Suprapubic skin (tissue), 4 donors: ENCODE data around the gene CDH22. TPM values are rescaled to one million over a fixed set of nuclear protein-coding genes. Genes with fewer than 3 reads are reported as not detected.

Source experiments
- DNase-seq, 2 donors: peaks; one replicate each; pipeline ENCODE4 v3.0.0-alpha.2; 2019; ENCODE audit warnings: low spot score in 2 of 2
- H3K27ac ChIP-seq: fragments of 200-600 bp; sonication (generic); one replicate; pipeline ENCODE4 v1.5.1; 2019
- H3K27me3 ChIP-seq: fragments of 200-600 bp; sonication (generic); one replicate; pipeline ENCODE4 v1.5.1; 2019
- H3K36me3 ChIP-seq: fragments of 200-600 bp; sonication (generic); one replicate; pipeline ENCODE4 v1.5.1; 2019
- H3K4me1 ChIP-seq: fragments of 200-600 bp; sonication (generic); one replicate; pipeline ENCODE4 v1.5.1; 2019
- H3K4me3 ChIP-seq: fragments of 200-600 bp; sonication (generic); one replicate; pipeline ENCODE4 v1.5.1; 2019; ENCODE audit warnings: mild to moderate bottlenecking
- H3K9me3 ChIP-seq: fragments of 200-600 bp; sonication (generic); one replicate; pipeline ENCODE4 v1.5.1; 2019
- CTCF ChIP-seq, 2 donors: fragments of 200-600 bp in 1 of 2; fragments of 450-650 bp in 1 of 2; sonication (generic) in 1 of 2; IDR thresholded peaks; one replicate each; pipeline ENCODE4 v1.5.1; 2016 to 2019; ENCODE audit warnings: antibody characterized with exemption in 2 of 2, mild to moderate bottlenecking in 1 of 2, moderate library complexity in 1 of 2
- EP300 ChIP-seq: sonication (generic); formaldehyde crosslinking; IDR thresholded peaks from one replicate; pipeline ENCODE4 v1.6.1; 2017; ENCODE audit warnings: antibody characterized with exemption
- POLR2A ChIP-seq, 2 donors: fragments of 450-650 bp; IDR thresholded peaks; one replicate each; pipeline ENCODE4 v1.6.1; 2017; ENCODE audit warnings: antibody characterized with exemption in 2 of 2, mild to moderate bottlenecking in 2 of 2, moderate library complexity in 2 of 2
- POLR2AphosphoS5 ChIP-seq, 3 donors: sonication (generic); formaldehyde crosslinking; IDR thresholded peaks; one replicate each; pipeline ENCODE4 v1.6.1; 2017; ENCODE audit warnings: antibody characterized with exemption in 3 of 3
- WGBS: methylation state at CpG from one replicate; pipeline ENCODE4 v1.1.5; 2018; 5-methylcytosine and 5-hydroxymethylcytosine counted together
- total RNA-seq, 4 donors: library from RNA; depleted of rRNA; stranded (reverse); fragments of >200 nt; gene quantifications; one replicate each; pipeline ENCODE4 v1.1.0, GENCODE V29; 2016

CDH22 gene
- total RNA-seq, 4 donors from 2014 or later: 2.6 to 5.1 (median 3.3) TPM

DNA sequence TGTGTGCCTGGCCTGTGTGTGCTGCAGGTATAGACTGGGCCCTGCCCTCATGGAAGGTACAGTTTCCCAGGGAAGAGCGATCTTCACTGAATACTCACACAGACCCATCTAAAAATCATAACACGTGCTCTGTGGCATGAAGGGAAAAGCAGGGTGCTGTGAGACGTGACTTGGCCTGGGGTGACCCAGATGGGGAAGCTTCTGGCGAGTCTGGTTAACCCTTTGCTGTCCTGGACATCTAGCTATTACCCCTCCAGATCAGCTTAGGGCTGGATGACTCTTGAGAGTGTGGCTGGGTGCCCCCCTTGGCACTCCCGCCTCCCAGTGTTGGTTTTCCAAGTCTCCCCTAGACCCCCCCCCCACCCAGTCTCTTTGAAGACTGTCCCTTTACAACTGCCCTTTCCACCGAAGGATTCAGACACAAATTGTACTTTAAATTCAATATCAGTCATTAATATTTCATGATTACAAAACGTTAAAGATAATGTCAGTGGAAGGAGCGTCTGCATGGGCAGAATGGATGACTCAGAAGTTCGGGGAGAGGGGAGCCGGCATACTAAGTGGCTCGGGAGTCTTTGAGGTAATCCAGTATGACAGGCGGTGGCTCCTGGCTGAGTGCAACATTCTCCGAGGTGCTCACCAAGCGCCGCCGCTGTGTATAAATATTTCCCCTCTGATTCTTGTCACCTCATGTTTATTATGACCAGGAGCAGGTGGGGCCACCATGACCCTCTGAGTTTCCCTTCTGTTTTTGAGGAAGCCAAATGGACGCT, 112.8 kb downstream of the CDH22 start:
- Histone ChIP-seq H3K27me3 (peaks cover 49% of the 10 kb centered on the region), H3K4me3 (no peak overlapping the region), H3K4me1 (no peaks in the 10 kb centered on the region), H3K27ac (no peak overlapping the region), H3K9me3 (no peaks in the 10 kb centered on the region), H3K36me3 (no peaks in the 10 kb centered on the region)
- no peak for TF ChIP-seq CTCF (IDR thresholded peaks at IDR 0.05)
- no peak for TF ChIP-seq POLR2A (IDR thresholded peaks at IDR 0.05)
- no peak for TF ChIP-seq EP300
- TF ChIP-seq POLR2AphosphoS5 (IDR thresholded peaks at IDR 0.05): no peak
- no peak for DNase-seq
- 55% methylated on average over 17 of the region's 17 CpGs for WGBS

DNA sequence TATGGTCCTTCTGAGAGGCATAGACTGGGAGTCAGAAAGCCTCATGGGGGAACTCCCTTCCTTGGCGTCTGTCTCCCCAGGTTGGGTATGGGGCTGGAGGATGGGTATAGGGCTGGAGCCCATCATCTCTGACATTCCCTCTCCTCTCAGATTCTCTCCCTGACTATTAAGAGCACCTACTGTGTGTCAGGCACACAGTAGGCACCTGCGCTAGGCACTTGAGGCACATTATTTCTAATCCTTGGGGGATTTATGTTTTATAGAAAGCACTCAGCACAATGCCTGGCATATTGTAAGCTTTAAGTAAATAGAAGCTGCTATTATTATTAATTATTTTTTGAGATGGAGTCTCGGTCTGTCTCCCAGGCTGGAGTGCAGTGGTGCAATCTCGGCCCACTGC, 113.9 kb downstream of the CDH22 start:
- no peak overlapping the region for H3K27ac ChIP-seq
- peaks cover 41% of the 10 kb centered on the region for H3K27me3 ChIP-seq
- 93% methylated on average over 4 of the region's 4 CpGs for WGBS
- no peaks in the 10 kb centered on the region for H3K9me3 ChIP-seq
- no peak for DNase-seq
- H3K36me3 ChIP-seq: no peaks in the 10 kb centered on the region
- no peaks in the 10 kb centered on the region for H3K4me1 ChIP-seq
- no peak overlapping the region for H3K4me3 ChIP-seq
- no peak for TF ChIP-seq POLR2AphosphoS5 (IDR thresholded peaks at IDR 0.05)
- TF ChIP-seq EP300: no peak
- TF ChIP-seq POLR2A (IDR thresholded peaks at IDR 0.05): no peak
- TF ChIP-seq CTCF (IDR thresholded peaks at IDR 0.05): no peak

GRCh38 chr20:46192376-46192944, 115.8 kb downstream of the CDH22 start:
- WGBS: 21% methylated on average over 6 of the region's 6 CpGs
- H3K36me3 ChIP-seq: no peaks in the 10 kb centered on the region
- H3K27ac ChIP-seq: no peak overlapping the region
- peaks cover 28% of the 10 kb centered on the region for H3K27me3 ChIP-seq
- TF ChIP-seq CTCF (IDR thresholded peaks at IDR 0.05) (no peak), POLR2A (IDR thresholded peaks at IDR 0.05) (no peak), POLR2AphosphoS5 (IDR thresholded peaks at IDR 0.05) (no peak), EP300 (no peak)
- H3K4me3 ChIP-seq: no peak overlapping the region
- DNase-seq: no peak
- H3K4me1 ChIP-seq: no peaks in the 10 kb centered on the region
- no peaks in the 10 kb centered on the region for H3K9me3 ChIP-seq

GRCh38 chr20:46191611-46192010, 116.7 kb downstream of the CDH22 start:
- WGBS: 78% methylated on average over 3 of the region's 3 CpGs
- Histone ChIP-seq H3K36me3 (no peaks in the 10 kb centered on the region), H3K27me3 (peaks cover 28% of the 10 kb centered on the region), H3K4me1 (no peaks in the 10 kb centered on the region), H3K9me3 (no peaks in the 10 kb centered on the region), H3K4me3 (no peak overlapping the region), H3K27ac (no peak overlapping the region)
- TF ChIP-seq POLR2AphosphoS5 (IDR thresholded peaks at IDR 0.05): no peak
- TF ChIP-seq EP300: no peak
- TF ChIP-seq CTCF (IDR thresholded peaks at IDR 0.05): no peak
- no peak for TF ChIP-seq POLR2A (IDR thresholded peaks at IDR 0.05)
- no peak for DNase-seq

- WGBS: 79% methylated on average over 4 of the region's 4 CpGs
- no peaks in the 10 kb centered on the region for H3K4me1 ChIP-seq
- no peak overlapping the region for H3K4me3 ChIP-seq
- TF ChIP-seq POLR2AphosphoS5 (IDR thresholded peaks at IDR 0.05): no peak
- TF ChIP-seq EP300: no peak
- no peak for TF ChIP-seq POLR2A (IDR thresholded peaks at IDR 0.05)
- TF ChIP-seq CTCF (IDR thresholded peaks at IDR 0.05): no peak
- H3K9me3 ChIP-seq: no peaks in the 10 kb centered on the region
- H3K36me3 ChIP-seq: no peaks in the 10 kb centered on the region
- no peak for DNase-seq
- peaks cover 29% of the 10 kb centered on the region for H3K27me3 ChIP-seq
- no peak overlapping the region for H3K27ac ChIP-seq
Measured at GRCh38 chr20:46191168-46191540, 117.1 kb downstream of the CDH22 start.
